HG03159 (cell line): ENCODE measurements around the gene TMPRSS3.

ENCODE experiments used
- ATAC-seq: cut with Tn5 transposase; IDR thresholded peaks from one replicate; pipeline ENCODE4 v1.9.1; 2021; ENCODE audit warnings: mild to moderate bottlenecking, moderate library complexity; ENCODE audit not compliant: unreplicated experiment

TMPRSS3 gene

DNA sequence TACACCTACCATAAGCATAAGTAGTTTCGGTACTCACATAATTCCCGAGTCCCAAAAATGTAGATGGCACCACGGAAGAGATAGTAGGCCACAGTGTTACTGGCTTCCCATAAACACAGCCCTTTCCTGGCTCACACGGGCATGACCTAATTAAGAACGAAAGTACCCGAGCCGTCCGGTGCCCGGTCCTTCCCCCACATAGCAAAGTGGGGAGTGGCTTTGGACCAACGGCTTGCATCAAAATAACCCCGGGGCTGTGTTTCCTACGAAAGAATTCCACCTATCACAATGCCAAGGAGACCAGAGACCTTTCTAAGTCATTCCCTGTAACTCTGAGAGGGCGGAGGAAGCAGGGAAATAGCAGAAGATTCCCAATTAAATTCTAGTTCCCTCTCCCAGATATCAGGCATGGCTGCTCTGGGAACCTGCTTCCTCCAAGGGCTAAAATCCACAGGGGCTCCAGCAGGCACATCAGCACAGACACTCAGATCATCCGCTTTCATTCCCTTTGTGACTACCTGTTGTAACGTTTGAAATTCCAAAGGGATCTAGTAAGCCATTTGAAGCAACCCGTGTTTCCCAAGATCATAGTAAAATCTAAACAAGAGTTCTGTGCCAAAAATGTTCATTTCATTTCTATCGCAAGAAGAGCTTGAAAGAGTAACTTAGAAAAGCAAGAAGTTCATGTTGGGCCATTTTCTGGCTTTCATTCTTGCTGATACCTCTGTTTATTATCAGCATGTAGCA is at the start of gene TMPRSS3:
TSS of gene TMPRSS3 (minus strand) at position 148 of the 747 bp plus-strand sequence. CDS start 635 bp downstream, outside the sequence.
- no peak for ATAC-seq

DNA sequence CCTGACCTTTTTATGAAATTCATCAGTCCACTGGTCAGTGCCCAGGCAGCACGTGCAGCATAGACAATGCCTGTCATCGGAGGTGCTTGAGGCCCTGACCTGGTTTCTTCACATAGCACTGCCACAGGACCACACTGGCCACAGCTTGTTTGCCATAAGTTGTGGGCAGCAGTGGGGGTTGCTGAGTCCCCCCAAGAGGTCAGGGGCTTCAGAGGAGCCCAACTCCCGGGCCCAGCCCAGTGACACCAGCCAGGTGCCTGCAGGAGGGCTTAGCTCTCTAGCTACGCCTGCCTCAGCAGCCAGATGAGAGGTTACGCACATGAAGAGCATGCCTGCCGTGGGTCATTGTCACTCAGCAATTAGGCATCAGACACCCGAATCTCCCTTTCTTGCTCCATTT is 49.5 kb upstream of the TMPRSS3 start:
- no peak for ATAC-seq

DNA sequence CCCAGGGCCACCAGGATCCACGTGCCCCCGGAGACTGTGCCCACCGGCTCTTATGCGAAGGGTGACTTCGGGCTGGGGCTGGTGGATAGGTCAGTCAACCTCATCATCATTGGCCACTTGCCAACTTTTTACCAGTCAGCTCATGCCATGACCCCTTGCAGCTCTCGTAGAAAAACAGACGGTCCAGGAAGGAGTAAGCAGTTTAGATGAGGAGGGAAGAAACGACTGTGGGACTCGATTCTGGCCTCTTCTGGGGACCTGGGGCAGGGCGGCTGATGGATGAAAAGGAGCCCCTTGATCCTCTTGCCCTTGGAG is 48.9 kb upstream of the TMPRSS3 start:
- ATAC-seq, result no peak

DNA sequence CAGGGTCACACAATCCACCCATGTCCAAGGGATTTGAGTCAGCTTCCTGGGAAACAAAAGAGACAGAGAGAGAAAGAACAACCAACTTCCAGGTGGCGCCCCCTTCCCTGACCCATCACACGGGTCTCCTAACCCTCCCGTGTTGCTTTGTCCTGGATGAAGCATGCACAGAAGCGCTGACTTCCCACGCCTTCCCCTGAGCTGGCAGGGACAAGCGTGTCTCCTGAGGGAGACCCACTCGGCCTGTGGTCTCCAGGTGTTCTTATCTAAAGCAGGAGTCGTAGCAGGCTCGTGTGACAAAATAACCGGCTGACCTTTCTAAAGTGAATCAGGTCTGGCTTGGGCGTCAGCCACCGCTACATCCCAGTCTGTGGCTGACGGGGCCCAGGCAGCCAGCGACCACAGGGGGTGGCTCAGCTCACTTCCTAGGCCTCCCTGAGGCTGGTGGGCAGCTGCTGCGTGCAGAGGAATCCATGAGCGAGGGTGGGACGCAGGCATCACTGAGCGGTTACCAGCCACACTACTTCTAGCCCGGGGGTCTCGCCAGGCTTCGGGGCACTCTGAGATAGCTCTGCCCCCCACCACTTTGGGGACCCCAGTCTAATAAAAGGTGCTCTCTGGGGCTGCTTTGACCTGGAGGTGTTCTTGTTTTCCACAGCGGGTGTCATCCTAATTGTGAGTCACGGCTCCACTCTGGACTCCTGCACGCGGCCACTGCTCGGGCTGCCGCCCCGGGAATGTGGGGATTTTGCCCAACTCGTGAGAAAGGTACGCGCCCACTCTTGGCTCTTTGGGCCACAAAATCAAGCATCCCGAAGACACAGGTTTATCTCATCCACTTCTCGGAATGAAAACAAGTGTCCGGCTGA is 48.3 kb upstream of the TMPRSS3 start:
- no peak for ATAC-seq

DNA sequence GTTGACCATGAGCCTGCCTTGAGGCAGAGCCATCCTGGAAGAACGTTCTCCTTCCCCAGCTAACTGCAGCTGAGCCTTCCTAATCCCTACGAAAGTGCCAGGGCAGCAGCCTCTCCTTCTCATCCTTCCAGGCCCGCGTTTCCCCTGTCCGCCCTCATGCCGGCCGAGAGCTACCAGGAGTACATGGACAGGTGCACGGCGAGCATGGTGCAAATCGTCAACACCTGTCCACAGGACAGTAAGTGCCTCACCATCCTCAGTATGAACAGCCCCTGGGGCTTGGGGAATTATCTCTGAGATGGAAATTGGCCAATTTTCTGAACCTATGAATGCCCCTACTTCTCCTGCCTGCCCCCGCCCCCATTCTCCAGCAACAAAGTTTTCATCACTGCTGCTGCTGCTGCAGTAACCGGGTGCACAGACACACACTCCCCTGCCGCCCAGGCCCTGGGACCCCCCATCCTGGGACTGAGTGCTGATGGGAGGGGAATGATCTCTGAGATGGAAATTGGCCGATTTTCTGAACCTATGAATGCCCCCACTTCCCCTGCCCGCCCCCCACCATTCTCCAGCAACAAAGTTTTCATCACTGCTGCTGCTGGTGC is 47.4 kb upstream of the TMPRSS3 start:
- ATAC-seq, result no peak

DNA sequence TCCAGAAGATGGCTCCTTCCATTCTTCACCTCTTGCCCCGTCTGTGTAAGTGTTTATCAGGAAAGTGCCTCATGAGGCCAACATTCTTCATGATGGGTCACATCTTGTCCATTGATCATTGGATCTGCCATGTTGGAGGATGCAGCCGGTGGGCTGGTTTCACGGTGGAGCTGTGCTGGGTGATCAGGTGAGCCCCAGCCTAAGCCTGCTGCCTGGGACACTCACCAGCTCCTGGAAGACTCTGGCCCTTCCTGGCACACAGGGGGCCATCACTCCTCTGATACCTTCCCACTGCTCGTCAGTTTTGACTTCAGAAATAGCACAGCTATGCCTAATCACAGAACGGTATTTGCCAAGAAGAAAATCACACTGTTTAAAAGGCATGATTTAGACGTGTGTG is 46.1 kb upstream of the TMPRSS3 start:
- no peak for ATAC-seq

DNA sequence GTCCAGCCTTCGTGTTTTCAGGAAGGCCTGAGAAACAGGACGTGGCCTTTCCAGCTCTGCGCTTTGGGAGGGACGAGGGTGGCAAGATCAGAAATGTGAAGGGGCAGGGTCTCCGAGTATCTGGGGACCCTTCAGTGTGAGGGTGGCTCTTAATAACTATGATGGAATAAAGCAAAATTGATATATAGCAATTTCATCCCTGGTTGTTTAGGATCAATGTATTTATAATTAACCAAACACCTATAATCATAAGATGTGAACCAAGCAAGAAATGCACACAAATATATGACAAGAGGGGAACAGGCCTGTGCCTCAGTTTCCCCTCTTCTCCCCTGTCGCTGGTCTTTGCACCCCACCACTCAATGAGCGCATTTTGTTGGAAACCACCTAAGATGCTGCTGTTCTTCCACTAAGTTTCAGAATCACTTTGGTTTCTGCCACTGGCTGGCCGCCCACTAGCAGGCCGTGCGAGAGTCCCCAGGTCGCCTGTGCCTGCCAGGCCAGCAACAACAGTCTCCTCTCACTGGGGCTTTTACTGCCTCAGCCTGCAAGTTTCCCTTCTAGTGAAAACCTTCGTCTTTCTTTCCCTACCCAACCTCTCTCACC is 44.4 kb upstream of the TMPRSS3 start:
- no peak for ATAC-seq

DNA sequence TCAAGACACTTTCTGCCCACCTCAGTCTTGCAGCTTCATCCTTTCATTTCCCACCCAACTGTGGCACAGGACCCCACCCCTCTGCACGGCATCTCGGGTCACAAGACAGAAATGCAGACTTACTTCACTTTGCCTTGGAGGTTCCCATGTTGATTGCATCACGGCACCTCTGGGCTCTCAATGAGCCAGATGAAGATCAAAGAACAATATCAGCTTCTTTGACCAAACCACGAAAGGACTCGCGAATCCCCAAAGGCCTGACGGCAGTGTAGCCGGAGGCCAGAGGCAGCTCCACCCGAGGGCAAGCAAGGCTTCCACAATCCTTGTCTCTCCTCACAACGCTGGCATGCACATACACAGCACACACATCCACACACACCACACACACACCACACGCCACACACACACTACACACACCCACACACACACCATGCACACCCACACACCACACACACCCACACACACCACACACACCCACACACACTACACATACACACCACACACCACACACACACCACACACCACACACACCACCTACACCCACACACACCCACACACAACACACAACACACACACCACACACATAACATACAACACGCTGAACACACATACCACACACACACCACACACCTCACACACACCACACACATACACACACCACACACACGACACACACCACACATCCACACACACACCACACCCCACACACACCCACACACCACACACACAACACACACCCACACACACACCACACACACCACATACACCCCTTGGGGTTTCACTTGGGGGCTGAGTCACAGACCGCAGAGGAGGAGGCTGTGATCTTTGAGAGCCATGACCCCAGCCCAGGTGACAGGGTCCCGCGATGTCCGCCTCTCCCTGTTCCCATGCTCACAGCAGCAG is 43.7 kb upstream of the TMPRSS3 start:
- no peak for ATAC-seq

DNA sequence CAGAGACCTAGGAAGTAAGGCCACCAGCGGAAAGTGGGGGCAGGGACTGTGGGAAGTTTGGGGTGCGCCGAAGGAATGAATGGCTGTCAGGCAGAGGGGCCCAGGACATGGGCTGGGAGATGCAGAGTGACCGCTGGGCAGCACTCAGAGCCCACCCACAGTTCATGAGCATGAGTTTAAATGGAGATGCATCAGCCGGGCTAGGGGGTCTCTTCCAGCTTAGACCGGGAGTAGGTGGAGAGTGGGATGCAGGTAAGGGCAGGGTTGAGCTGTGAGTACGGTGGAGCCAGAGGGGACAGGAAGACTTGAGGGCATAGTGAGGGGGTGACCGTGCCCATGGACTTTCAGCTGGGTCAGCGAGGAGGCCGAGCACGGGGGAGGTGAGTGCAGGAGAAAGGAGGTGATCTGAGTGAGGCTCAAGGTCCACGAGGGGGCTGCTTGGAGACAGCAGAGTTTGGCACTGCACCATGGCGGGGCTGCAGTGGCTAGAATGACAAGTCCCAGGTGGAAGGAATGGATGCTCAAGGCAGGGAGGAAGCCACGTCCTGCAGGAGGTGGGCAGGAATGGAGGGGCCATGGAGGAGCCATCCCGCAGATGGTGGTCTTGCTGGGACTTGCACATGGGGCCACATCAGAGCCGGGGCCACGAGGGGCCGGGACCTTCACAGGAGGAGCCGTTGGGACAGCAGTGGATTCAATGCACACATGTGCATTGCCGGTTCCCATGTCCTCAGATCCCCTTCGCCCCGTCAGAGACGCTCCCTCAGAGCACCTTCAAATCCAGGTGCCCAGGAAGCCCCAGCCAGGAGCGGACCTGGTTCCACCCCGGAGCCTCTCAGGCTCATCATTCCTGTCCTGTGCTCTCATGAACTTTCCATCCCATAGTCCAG is 42.7 kb upstream of the TMPRSS3 start:
- no peak for ATAC-seq

DNA sequence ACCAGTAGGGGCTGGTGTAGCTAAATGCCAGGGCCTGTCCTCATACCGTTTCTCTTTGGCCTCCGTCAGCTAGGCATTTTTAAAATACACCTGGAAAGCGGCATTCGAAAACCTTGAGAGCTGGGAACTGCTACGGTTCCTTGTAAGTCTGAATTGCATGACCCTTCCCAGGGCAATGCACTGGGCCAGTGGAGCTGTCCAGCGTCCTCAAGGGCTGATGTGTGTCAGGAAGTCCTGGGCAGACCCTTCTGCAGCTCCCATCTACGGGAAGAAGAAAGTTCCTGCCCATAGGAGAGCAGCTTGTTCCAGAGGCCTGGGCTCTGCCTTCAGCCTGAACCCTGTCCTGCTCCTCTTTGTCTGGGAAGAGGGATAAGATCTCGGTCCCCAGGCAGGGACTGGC is 41.9 kb upstream of the TMPRSS3 start:
- ATAC-seq, result no peak

DNA sequence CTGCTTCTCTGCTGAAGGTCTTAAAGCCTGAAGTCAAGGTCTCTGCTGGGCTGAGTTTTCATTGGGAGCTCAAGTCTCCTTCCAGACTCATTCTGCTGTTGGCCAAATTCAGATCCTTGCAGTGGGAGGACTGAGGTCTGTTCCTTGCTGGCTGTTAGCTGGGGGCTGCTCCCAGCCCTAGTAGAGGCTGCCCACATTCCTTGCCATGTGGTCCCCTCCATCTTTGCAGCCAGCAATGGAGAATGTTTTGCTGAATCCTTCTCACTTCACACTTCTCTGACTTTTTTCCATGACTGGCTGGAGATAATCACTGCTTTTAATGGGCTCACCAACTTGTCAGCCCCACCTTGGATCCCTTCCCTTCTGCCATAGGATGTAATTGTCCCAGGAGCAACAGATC is 41.1 kb upstream of the TMPRSS3 start:
- ATAC-seq, result no peak

DNA sequence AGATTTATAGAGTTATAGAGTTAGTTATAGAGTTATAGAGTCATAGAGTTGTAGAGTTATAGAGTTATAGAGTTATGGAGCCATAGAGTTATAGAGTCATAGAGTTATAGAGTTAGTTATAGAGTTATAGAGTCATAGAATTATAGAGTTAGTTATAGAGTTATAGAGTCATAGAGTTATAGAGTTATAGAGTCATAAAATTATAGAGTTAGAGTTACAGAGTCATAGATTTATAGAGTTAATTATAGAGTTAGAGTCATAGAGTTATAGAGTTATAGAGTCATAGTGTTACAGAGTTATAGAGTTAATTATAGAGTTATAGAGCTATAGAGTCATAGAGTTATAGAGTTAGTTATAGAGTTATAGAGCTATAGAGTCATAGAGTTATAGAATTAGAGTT is 40.0 kb upstream of the TMPRSS3 start:
- ATAC-seq, result no peak

DNA sequence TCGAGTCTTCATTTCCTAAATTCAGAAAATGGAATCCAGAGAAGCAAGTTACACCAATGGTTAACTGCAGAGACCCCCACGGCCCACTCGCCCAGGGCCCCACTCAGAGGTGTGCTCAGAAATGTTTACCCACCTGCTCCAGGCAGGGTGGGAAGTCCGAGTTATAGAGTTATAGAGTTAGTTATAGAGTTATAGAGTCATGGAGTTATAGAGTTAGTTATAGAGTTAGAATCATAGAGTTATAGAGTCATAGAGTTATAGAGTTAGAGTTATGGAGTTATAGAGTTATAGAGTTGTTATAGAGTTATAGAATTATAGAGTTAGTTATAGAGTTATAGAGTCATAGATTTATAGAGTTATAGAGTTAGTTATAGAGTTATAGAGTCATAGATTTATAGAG is 39.5 kb upstream of the TMPRSS3 start:
- no peak for ATAC-seq

DNA sequence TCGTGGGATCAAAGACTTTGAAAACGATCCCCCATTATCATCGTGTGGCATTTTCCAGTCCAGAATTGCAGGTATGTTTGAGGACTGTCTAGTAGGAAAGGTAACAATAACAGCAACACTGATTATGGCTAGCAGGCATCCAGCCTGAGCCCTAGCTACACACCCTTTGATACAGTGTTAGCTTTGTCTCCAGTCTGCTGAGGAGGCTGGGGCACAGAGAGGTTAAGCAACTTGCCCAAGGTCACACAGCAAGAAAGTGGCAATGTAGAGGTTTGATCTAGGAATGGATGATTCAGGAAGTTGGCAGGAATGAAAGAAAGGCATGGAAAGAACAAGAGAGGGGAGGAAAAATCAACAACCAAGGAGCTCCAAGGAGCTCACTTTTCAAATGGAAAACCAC is 39.0 kb upstream of the TMPRSS3 start:
- ATAC-seq, result no peak

DNA sequence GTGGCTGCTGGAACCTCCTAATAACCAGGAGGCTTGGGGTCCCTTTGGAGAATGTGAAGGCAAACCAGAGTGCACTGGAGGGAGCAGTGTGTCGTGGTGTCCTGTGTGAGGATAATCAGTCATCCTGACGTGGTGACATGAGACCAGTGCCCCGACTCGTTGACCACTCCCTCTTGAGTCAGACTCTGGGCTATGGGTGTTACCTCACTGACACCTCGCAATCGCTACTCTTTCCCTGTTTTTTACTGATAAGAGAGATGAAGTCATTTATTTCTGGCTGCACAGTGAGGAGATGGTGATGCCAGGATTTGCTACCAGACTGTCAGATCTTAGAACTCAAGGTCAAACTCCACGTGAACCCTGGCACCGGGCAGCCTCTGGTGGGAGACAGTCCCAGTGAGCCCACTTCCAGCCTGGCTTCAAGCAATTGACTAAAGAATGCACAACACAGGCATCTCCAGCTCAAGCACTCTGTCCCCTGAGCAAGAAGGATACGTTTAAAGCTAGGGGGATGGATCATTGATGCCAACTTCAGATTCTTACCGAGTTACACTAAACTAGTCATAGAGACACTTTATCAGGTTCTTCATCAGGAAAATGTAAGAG is 38.2 kb upstream of the TMPRSS3 start:
- ATAC-seq, result no peak

DNA sequence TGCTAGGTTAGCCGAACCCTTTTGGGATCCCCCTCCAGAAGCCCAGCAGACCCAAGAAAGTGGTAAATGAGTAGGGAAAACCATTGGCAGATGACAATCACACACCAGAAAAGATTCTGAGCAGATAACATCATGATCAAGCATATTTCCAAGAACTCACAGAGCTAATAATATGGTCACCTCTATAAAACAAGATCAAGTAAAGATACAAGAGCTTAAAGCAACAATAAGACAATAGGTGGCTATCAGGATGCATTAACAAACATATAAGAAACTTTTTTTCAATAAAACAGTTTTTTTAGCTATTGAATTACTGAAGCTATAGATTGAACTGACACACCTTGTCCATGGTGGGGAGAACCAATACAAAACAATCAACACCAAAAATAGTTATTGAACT is 36.8 kb upstream of the TMPRSS3 start:
- no peak for ATAC-seq

DNA sequence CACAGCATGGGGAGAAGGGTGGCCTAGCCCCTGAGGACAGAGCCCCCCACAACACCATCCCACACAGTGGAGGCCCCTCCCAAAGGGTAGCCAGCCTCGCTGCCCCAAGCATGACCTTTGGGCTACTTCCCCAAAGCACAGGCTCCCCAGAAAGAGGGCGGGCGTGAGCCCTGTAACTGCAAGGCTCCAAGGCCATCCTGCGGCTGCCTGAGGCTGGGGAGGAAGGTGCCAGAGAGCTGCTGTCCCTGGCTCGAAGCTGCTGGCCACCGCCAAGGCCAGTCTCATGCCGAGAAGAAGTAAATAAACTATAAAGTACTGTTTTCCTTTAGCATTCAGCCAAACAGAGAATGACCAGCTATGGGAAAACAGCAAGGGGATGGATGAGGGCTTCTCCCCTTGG is 35.3 kb upstream of the TMPRSS3 start:
- ATAC-seq, result no peak

DNA sequence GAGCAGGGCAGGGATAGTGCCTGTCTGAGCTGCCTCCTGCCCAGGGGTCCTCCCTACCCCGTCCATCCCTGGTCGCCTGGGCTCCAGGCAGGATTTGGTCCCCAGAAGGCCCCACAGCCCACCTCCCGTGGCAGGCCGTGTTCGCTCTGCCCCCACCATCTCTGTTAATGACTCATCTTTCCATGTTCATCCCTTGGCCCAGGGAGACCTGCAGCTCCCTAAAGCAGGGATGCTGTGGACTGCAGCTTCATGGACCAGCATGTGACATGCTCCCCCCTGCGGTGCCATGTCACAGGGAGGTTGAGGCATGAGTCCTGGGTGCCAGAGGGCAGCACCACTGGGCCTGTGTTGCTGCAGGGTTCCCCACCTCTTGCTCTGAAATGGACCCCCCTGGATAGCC is 34.7 kb upstream of the TMPRSS3 start:
- no peak for ATAC-seq

DNA sequence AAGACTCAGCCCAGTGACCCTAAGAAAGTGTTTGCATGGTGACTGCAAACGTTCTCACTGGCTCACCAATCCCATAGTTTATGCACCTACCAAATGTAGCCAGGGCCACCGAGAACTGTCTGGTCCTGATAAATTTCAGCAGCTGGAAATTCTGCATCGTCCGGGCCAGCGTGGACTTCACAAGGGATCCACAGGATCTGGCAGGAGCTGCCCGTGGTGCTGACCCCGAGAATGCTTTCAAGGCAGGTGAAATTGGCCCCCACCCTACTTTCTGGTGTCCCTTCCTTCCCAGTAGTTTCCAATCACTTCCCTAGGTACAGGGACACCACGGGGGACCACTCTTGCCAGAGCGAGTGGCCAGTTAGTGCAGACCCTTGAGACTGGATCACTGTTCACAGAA is 34.0 kb upstream of the TMPRSS3 start:
- ATAC-seq, result no peak
